GM12801 (cell line): Measurements from ENCODE around the gene FAM76A.

Experiments
- CTCF ChIP-seq: IDR thresholded peaks from one replicate; pipeline ENCODE4 v1.5.1; 2011; ENCODE audit warnings: control low read depth; ENCODE audit not compliant: insufficient read length; ENCODE audit errors: extremely low read depth

Gene FAM76A

GRCh38 chr1:27689423-27690173 is 36.2 kb upstream of the FAM76A start:
- TF ChIP-seq CTCF, result no peak

DNA sequence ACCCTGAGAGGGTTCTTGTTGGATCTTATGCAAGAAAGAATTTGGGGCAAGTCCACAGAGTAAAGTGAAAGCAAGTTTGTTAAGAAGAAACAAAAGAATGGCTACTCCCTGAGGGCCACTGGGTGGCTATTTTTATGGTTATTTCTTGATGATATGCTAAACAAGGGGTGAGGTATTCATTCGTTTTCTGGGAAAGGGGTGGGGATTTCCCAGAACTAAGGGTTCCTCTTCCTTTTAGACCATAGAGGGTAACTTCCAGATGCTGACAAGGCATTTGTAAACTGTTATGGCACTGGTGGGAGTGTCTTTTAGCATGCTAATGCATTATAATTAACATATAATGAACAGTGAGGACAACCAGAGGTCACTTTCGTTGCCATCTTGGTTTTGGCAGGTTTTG is 35.6 kb upstream of the FAM76A start:
- no peak for TF ChIP-seq CTCF

- TF ChIP-seq CTCF, result no peak
These were observed 20.8 kb upstream of the FAM76A start for GRCh38 chr1:27704958-27705357.

DNA sequence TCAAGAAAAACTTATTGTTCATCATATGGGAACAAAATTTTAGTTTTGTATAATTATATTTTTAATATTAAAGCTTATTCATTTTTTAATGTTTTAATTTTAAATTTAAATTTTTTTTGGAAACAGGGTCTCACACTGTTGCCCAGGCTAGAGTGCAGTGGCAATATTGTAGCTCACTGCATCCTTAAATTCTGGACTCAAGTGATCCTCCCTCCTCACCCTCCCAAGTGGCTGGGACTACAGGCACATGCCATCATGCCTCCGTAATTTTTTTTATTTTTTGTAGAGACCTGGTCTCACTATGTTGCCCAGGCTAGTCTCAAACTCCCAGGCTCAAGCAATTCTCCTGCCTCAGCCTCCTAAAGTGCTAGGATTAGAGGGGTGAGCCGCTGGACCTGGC is 20.2 kb upstream of the FAM76A start:
- TF ChIP-seq CTCF, result no peak

DNA sequence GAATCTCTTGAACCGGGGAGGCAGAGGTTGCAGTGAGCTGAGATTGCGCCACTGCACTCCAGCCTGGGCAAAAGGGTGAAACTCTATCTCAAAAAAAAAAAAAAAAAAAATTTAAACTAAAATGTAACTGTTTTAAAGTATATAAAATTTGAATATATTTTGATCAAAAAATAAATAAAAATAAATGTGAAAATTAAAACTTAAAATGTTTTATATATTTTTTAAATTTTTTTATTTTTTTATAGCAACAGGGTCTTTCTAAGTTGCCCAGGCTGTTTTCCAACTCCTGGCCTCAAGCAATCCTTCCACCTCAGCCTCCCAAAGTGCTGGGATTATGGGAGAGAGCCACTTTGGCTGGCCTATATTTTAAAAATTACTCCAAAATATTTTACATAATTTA is 15.2 kb upstream of the FAM76A start:
- TF ChIP-seq CTCF, result no peak

- TF ChIP-seq CTCF, result no peak
These were observed 12.5 kb upstream of the FAM76A start for GRCh38 chr1:27713139-27713725.

DNA sequence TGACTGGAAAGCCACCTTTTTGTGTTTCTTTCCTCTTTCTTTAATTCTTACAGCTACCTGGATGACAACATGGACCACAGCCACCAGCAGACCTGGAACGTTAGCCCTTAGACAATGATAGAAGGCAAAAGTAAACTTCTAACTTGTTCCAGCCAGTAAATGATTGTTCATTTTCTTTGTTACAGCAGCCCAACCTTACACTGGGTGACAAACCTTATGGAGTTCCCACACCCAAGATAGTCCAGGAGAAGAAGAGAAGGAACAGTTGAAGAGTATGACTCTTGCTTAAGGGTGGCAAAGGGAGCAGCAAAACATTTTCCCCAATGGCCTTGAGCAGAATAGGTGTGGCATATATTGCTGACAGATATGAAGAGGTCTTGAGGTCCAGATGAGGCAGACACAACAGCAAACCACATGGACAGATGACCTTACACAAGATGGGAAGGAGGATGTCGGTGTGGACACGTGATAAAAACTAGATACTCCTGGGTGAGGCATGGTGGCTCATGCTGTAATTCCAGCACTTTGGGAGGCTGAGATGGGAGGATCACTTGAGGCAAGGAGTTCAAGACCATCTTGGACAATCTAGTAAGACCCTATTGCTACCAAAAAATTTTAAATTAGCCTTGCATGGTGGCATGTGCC is 11.8 kb upstream of the FAM76A start:
- no peak for TF ChIP-seq CTCF
